Testis (tissue), 3 donors: ENCODE measurements around the gene SLIT3. TPM values are rescaled to one million over a fixed set of nuclear protein-coding genes. Genes with fewer than 3 reads are reported as not detected.

Experiments
- DNase-seq: peaks from one replicate; pipeline ENCODE4 v3.0.0-alpha.2; 2019
- H3K27ac ChIP-seq, 2 donors: fragments of 200-600 bp; sonication (generic); one replicate each; pipeline ENCODE4 v1.5.1; 2019
- H3K27me3 ChIP-seq: fragments of 200-600 bp; sonication (generic); one replicate; pipeline ENCODE4 v1.5.1; 2019
- H3K36me3 ChIP-seq: fragments of 200-600 bp; sonication (generic); one replicate; pipeline ENCODE4 v1.5.1; 2017; ENCODE audit warnings: low read depth; ENCODE audit errors: missing control alignments
- H3K4me1 ChIP-seq: fragments of 200-600 bp; sonication (generic); one replicate; pipeline ENCODE4 v1.5.1; 2019
- H3K4me3 ChIP-seq, 2 donors: fragments of 200-600 bp; sonication (generic); one replicate each; pipeline ENCODE4 v1.5.1; 2017 to 2019
- H3K9me3 ChIP-seq: fragments of 200-600 bp; sonication (generic); one replicate; pipeline ENCODE4 v1.5.1; 2017
- POLR2A ChIP-seq: fragments of 450-650 bp; IDR thresholded peaks from one replicate; pipeline ENCODE4 v1.6.1; 2017; ENCODE audit warnings: antibody characterized with exemption, mild to moderate bottlenecking, moderate library complexity
- WGBS, 2 donors: methylation state at CpG; one replicate each; pipeline ENCODE4 v1.1.5; 2018; 5-methylcytosine and 5-hydroxymethylcytosine counted together
- intact Hi-C: fragments of 100-400 bp; cut with DNase I; formaldehyde crosslinking; loops from one replicate; pipeline ENCODE4 v1.15.1; 2023; ENCODE audit warnings: low total_unique reads
- polyA plus RNA-seq: library from polyadenylated mRNA; stranded (reverse); fragments of 350-450 nt; fragmentation: Illumina TruSeq; extraction: RNeasy Lipid Tissue Mini Kit (QIAGEN cat#74804); gene quantifications from one replicate; pipeline ENCODE4 v1.2.3, GENCODE V29; 2014; ENCODE audit warnings: low read depth, low replicate concordance; ENCODE audit not compliant: insufficient read depth
- total RNA-seq, 2 donors: library from RNA; depleted of rRNA; stranded (reverse); fragments of >200 nt; gene quantifications; one replicate each; pipeline ENCODE4 v1.2.3, GENCODE V29; 2016
- TF ChIP-seq, protein P1 (sequence below), 3 experiments: fragments of 450-650 bp in 2 of 3; fragments of 200-600 bp in 1 of 3; sonication (generic) in 1 of 3; IDR thresholded peaks; one replicate each; pipeline ENCODE4 v1.5.1; 2016 to 2019; ENCODE audit warnings: antibody characterized with exemption in 3 of 3, mild to moderate bottlenecking in 2 of 3, moderate library complexity in 1 of 3

Gene SLIT3
- total and polyA plus RNA-seq, 3 donors from 2014 or later = 4.8 to 23.2 (median 7.8) TPM

DNA sequence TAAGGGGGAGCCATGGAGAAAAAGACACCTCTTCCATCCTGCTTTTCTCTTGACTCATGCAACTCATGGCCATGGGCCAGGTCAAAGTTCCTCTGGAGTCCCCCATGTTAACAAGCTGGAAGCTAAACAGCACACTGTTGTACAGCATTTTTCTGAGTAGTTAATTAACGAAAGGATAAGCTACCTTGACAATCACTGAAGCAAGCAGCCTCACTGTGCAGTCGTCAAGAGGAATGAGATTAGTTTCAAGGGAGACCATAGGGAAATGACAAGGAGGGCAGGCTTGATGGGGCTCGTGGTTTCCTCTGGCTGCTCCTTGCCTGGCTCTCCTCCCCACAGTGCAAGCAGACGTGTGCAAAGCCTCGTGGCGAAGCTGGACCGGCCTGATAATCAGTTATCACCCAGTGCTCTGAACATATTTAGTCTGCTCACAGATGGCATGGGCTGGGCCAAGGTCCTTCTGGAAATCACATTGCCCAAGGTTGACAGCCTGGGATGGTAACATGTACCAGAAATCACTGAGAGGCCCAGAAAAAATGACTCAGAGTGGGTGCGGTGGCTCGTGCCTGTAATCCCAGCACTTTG, 209.5 kb downstream of the SLIT3 start:
- 81 to 84% methylated on average over 9 of the region's 9 CpGs for WGBS, 2 donors
- no peak overlapping the region for H3K4me3 ChIP-seq
- no peak for DNase-seq
- H3K36me3 ChIP-seq = no peaks in the 10 kb centered on the region
- H3K9me3 ChIP-seq = no peaks in the 10 kb centered on the region
- no peaks in the 10 kb centered on the region for H3K27me3 ChIP-seq
- TF ChIP-seq, protein P1, sequence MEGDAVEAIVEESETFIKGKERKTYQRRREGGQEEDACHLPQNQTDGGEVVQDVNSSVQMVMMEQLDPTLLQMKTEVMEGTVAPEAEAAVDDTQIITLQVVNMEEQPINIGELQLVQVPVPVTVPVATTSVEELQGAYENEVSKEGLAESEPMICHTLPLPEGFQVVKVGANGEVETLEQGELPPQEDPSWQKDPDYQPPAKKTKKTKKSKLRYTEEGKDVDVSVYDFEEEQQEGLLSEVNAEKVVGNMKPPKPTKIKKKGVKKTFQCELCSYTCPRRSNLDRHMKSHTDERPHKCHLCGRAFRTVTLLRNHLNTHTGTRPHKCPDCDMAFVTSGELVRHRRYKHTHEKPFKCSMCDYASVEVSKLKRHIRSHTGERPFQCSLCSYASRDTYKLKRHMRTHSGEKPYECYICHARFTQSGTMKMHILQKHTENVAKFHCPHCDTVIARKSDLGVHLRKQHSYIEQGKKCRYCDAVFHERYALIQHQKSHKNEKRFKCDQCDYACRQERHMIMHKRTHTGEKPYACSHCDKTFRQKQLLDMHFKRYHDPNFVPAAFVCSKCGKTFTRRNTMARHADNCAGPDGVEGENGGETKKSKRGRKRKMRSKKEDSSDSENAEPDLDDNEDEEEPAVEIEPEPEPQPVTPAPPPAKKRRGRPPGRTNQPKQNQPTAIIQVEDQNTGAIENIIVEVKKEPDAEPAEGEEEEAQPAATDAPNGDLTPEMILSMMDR (IDR thresholded peaks at IDR 0.05) = no peak
- TF ChIP-seq POLR2A = no peak
- intact Hi-C loops = no loop called here
- H3K27ac ChIP-seq = no peak overlapping the region
- no peaks in the 10 kb centered on the region for H3K4me1 ChIP-seq

DNA sequence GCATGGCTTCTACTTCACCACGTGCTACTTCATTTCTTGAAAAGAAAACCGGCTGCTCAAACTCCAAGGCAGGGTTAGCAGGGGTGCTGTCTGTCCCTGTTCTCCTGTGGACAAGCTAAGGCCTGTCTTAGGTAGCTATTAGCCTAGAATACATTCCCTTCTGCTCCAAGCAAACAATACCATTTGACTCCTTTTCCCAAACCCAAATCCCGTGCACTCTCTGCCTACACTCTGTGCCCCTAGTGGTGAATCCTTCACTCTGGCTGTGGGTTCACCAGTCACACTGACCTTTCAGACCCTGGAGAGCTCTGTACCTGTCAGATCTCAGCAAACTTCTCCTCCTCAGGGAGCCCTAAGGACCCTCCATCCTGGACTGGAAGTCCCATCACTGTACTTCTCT, 211.6 kb downstream of the SLIT3 start:
- Histone ChIP-seq H3K27me3 (no peaks in the 10 kb centered on the region), H3K4me3 (no peak overlapping the region), H3K27ac (no peak overlapping the region), H3K9me3 (no peaks in the 10 kb centered on the region), H3K4me1 (no peaks in the 10 kb centered on the region), H3K36me3 (no peaks in the 10 kb centered on the region)
- WGBS, 2 donors = 86 to 92% methylated on average over 3 of the region's 3 CpGs
- no peak for DNase-seq
- TF ChIP-seq, protein P1 (IDR thresholded peaks at IDR 0.05) = no peak
- no peak for TF ChIP-seq POLR2A
- intact Hi-C loops = no loop called here

DNA sequence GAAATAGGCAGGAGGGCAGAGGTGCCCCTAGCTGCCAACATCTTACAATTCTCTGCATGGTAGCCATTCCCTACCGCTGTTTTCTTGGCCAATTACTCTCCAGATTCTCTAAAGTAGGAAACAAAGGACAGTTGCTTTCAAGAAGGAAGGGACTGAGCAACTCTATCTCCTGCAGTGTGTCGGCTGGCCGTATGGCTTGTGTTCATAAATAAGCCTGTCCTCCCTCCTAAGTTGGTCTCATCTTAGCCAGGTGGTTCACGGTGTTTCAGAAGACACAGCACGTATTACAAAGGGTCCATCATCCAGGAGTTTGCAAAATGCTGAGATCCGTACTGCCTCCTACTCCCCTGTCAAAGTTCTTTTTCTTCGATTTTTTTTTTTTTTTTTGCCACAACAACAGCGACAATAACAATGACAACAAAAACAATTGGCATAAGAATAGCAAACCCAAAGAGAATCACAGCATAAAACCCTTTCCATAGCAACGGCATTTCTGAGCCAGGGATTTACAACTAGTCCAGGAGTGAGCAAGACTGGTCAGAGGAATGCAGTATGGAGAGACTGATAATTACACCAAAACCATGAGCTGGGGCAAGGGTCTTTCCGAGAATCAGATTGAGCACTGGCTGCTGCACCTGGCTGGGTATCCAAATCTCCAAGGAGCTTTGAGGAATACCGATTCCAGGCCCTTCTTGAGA, 212.8 kb downstream of the SLIT3 start:
- TF ChIP-seq, protein P1 (IDR thresholded peaks at IDR 0.05) = no peak
- no peak for TF ChIP-seq POLR2A
- Histone ChIP-seq H3K4me1 (no peaks in the 10 kb centered on the region), H3K36me3 (no peaks in the 10 kb centered on the region), H3K27ac (no peak overlapping the region), H3K27me3 (no peaks in the 10 kb centered on the region), H3K9me3 (no peaks in the 10 kb centered on the region), H3K4me3 (no peak overlapping the region)
- DNase-seq = no peak
- intact Hi-C loops = no loop called here
- WGBS, 2 donors = 82 to 88% methylated on average over 11 of the region's 11 CpGs

DNA sequence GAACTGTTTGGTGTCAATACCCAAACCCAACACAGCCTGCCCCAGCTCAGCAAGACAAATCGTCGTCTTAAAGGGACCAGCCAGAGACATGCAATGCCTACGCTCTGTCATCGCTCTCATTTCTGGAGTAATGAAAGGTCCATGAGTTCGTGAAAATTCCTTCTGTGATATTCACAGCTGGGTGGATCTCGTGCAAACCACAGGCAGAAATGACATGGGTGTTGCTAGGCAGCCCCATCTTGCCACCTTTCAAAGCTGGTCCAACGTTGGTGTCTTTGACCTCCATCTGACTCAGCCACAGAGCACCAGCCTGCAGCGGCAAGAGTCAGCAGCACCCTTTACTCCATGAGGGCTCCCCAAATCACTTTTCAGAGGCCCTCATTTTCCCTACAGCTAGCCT, 215.3 kb downstream of the SLIT3 start:
- WGBS, 2 donors = 76 to 83% methylated on average over 7 to 8 of the region's 8 CpGs
- no peak for TF ChIP-seq POLR2A
- TF ChIP-seq, protein P1 (IDR thresholded peaks at IDR 0.05) = no peak
- intact Hi-C loops = no loop called here

DNA sequence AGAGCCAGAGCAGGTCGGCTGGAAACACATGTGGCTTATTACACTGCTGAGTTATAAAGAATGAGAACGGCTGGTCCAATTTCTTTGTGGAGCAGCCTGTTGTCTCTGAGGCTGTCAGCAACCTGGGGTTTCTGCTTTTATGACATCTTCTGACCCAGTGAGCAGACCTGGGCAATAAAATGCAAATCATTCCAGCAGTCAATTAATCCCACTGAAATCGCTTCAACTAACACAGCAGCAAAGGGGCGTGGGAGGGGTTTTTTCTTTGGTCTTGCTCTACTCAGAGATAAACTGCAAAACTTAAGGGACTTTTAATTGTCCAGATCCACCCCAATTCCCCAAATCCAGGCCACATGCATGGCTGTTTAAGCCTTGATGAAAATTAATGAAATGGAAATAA, 215.7 kb downstream of the SLIT3 start:
- intact Hi-C loops = no loop called here

More for the DNA sequence above, 215.3 kb downstream of the SLIT3 start:
- no peak overlapping the region for H3K4me3 ChIP-seq
- no peaks in the 10 kb centered on the region for H3K9me3 ChIP-seq
- no peak overlapping the region for H3K27ac ChIP-seq
- no peaks in the 10 kb centered on the region for H3K4me1 ChIP-seq
- DNase-seq = no peak
- no peaks in the 10 kb centered on the region for H3K27me3 ChIP-seq
- no peaks in the 10 kb centered on the region for H3K36me3 ChIP-seq

More for the DNA sequence above, 215.7 kb downstream of the SLIT3 start:
- Histone ChIP-seq H3K27me3 (no peaks in the 10 kb centered on the region), H3K36me3 (no peaks in the 10 kb centered on the region), H3K4me3 (no peak overlapping the region), H3K4me1 (no peaks in the 10 kb centered on the region), H3K9me3 (no peaks in the 10 kb centered on the region), H3K27ac (no peak overlapping the region)
- DNase-seq = no peak
- 74 to 87% methylated on average over 4 of the region's 4 CpGs for WGBS, 2 donors
- TF ChIP-seq POLR2A = no peak
- TF ChIP-seq, protein P1 (IDR thresholded peaks at IDR 0.05) = no peak
